GM12864 (cell line): ENCODE measurements around the gene FLT4.

Experiments
- DNase-seq: peaks from one replicate; pipeline ENCODE4 v3.0.0-alpha.2; 2011; ENCODE audit warnings: low read depth
- H3K4me3 ChIP-seq: 2 replicates; pipeline ENCODE4 v1.5.1; 2011; ENCODE audit warnings: mild to moderate bottlenecking, low read depth, low read length, control low read depth
- TF ChIP-seq, protein P1 (sequence below): IDR thresholded peaks from 2 replicates; pipeline ENCODE4 v1.5.1; 2011; ENCODE audit warnings: low read depth, mild to moderate bottlenecking, moderate library complexity, low read length, control low read depth, inconsistent platforms; ENCODE audit errors: missing control alignments

The FLT4 gene

DNA sequence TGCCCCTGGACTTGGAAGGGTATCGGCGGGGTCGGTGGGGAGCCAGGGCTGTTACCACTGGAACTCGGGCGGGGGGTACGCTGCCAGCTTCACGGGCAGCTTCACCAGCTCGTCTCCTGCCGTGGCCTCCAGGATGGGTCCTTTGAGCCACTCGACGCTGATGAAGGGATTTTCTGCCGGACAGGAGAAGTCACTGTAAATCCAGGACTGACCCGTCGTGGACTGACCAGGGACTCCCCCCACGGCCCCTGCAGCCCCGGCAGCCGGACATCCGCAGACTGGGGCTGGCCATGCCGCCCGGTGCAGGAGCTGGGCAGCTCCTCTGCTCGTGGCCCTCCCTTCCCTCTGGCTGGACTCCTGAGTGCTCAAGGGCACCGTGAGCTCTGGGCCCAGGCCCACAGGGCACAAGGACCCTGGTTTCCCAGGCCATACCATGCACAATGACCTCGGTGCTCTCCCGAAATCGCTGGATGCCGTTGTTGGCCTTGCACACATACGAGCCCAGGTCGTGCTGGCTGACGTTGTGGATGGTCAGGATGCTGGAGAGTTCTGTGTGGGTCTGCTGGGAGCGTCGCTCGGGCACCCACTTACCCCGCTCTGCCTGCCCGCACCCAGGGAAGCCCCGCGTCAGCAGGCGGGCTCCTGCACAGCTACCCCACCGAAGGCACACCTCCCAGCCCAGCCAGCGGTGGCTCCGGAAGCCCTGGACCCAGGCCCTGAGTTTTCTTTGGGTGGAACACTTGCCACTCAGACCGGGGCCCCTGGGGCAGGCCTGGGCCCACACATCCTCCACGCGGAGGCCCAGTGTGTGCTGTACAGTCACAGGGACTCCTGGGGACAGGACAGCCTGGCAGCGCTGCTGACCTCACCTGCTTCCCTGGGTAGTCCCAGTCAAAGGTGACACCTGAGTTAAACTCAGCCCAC, 20.3 kb downstream of the FLT4 start:
- TF ChIP-seq, protein P1, sequence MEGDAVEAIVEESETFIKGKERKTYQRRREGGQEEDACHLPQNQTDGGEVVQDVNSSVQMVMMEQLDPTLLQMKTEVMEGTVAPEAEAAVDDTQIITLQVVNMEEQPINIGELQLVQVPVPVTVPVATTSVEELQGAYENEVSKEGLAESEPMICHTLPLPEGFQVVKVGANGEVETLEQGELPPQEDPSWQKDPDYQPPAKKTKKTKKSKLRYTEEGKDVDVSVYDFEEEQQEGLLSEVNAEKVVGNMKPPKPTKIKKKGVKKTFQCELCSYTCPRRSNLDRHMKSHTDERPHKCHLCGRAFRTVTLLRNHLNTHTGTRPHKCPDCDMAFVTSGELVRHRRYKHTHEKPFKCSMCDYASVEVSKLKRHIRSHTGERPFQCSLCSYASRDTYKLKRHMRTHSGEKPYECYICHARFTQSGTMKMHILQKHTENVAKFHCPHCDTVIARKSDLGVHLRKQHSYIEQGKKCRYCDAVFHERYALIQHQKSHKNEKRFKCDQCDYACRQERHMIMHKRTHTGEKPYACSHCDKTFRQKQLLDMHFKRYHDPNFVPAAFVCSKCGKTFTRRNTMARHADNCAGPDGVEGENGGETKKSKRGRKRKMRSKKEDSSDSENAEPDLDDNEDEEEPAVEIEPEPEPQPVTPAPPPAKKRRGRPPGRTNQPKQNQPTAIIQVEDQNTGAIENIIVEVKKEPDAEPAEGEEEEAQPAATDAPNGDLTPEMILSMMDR = no peak
- H3K4me3 ChIP-seq = no peak overlapping the region
- no peak for DNase-seq

DNA sequence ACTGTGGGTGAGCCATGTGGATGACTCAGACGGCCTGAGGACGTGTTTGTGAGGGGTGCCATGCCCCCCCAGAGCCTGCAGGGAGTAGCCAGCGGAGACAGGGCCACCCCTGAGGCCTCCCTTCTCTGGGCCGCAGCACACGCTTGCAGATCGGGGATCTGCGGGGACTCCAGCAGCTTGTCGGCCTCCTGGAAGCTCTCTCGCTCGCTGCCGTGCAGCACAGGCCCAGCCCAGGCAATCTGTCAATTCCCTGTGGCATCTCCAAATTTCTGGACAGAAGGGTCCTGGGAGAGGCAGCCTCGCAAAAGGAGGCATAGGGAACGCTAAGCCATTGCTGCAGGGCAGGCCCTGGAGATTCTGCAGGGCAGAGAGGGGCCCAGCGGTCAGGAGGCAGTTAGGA, 21.2 kb downstream of the FLT4 start:
- H3K4me3 ChIP-seq = no peak overlapping the region
- DNase-seq = no peak
- TF ChIP-seq, protein P1 = no peak

DNA sequence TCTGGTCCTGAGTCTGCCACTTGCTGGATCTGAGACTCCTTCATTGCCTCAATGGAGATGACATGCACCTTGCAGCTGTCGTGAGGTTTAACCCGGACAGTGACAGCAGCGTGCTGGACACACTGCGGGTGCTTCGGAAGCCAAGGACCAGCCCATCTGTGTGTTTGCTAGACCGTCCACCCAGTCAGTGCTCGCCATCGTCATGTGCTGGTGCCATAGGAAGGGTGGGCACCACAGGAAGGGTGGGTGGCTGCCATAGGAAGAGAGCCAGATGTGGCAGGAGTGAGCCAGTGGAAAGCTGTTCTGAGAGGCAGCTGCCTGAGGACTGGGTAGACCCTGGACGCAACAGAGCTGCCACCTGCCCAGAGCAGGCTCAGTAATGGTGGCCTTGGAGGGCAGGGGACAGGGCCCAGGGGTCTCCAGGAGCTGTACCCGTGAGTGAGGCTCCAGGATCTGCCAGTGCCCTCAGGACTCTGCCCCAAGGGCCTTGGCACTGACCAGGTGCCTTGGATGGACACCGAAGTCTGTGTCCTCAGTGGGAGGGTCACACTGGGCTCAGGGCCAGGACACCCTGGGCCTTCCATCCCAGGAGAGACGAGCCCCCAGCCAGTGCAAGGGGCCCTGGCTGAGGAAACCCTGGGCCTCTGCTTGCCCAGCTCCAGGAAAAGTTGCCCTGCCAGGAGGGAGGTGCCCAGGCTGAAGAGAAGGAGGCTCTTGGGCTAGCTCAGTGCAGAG, 21.8 kb downstream of the FLT4 start:
- no peak overlapping the region for H3K4me3 ChIP-seq
- no peak for DNase-seq
- TF ChIP-seq, protein P1 = no peak

DNA sequence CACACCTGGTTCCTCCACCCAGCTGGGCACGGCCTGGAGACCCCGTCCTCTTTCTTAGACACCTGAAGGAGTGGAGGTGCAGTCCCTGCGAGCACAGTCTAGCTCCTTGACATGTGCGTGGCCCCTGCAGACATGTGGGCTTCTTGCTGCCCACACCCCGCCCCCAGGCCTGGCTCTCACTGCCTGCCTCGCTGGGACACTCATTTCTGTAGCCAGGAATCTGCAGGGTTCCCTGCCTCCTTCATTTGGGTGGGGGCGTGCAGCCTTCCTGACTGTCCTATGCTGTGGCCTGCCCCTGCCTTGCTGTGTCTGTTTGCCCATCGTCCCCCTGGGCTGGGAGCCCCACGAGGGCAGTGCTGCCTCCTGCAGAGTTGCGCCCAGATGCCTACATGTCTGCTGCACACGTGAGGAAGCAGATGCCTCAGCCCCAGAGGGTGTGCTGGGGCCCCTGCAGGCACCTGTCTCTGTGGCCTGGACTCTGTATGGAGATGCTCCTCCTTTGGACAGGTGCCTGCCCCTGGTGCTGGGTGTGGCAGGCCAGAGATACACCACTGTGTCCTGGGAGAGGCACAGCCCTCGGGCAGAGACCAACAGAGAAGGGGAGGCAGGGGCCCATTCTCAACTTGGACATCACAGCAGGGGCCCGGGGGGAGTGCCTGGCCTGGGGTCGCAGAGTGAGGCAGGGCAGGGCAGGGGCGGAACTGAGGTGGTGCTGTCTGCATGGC, 22.6 kb downstream of the FLT4 start:
- no peak overlapping the region for H3K4me3 ChIP-seq
- TF ChIP-seq, protein P1 = no peak
- DNase-seq = no peak

DNA sequence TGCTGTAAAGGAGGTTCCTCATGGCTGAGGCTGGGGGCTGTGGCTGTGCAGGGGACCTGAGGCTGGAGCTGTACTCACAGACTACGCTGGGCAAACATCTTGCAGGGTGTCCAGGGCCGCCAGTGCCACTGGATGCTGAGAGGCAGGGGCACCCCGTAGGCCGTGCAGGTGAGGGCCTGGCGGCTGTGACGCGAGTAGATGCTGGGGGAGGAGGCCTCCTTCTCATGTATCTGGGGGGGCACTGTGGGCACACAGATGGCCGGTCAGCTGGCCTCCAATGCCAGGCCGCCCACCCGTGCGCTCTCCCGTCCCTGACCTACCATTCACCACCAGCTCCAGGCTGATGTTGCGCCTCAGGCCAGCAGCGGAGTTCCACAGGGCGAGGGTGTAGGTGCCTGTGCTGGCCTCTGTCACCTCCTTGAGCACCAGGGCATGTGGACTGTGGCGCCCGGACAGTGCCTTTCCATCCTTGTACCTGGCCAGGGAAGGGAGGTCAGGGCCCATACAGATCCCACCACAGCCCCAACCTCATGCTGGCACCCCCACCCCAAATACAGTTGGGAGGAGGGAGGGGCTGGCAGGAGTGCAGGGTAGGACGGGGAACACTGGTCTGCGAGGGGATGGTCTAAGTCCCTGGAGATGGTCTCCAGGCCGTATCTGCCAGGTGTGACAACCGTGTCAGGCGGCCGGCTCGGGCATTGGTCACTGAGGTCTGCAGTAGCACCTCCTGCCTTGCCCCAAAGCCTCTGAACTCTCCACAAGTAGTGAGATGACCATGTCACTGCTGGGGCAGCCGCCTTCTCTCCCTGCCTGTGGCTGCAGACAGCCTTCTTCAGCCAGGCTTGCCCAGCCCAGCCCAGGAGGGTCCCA, 23.4 kb downstream of the FLT4 start:
- no peak overlapping the region for H3K4me3 ChIP-seq
- no peak for DNase-seq
- TF ChIP-seq, protein P1 = no peak
